HEK293 (cell line): Measurements from ENCODE around the gene PLAAT2.

ENCODE experiments used
- SP2 ChIP-seq: fragments of 450-650 bp; formaldehyde crosslinking; IDR thresholded peaks from 2 replicates; pipeline ENCODE4 v1.5.1; 2016; ENCODE audit warnings: missing biosample characterization, missing genetic modification characterization
- TCF7L2 ChIP-seq: IDR thresholded peaks from 2 replicates; pipeline ENCODE4 v1.6.1; 2011; ENCODE audit warnings: low read depth, mild to moderate bottlenecking, inconsistent platforms, low read length, moderate library complexity, borderline replicate concordance
- ZBTB26 ChIP-seq: fragments of 450-650 bp; formaldehyde crosslinking; optimal IDR thresholded peaks from 2 replicates; pipeline ENCODE3; 2016; ENCODE audit warnings: missing biosample characterization, mild to moderate bottlenecking, missing genetic modification characterization
- ZNF174 ChIP-seq: fragments of 450-650 bp; formaldehyde crosslinking; IDR thresholded peaks from 2 replicates; pipeline ENCODE4 v1.5.0; 2017; ENCODE audit warnings: missing biosample characterization, mild to moderate bottlenecking, missing genetic modification characterization
- TF ChIP-seq, protein P1 (sequence below): fragments of 450-650 bp; formaldehyde crosslinking; IDR thresholded peaks from 2 replicates; pipeline ENCODE4 v1.5.1; 2016; ENCODE audit warnings: missing biosample characterization, missing genetic modification characterization

GRCh38 chr11:63504054-63504453, 59.1 kb downstream of the PLAAT2 start:
- TF ChIP-seq, protein P1, sequence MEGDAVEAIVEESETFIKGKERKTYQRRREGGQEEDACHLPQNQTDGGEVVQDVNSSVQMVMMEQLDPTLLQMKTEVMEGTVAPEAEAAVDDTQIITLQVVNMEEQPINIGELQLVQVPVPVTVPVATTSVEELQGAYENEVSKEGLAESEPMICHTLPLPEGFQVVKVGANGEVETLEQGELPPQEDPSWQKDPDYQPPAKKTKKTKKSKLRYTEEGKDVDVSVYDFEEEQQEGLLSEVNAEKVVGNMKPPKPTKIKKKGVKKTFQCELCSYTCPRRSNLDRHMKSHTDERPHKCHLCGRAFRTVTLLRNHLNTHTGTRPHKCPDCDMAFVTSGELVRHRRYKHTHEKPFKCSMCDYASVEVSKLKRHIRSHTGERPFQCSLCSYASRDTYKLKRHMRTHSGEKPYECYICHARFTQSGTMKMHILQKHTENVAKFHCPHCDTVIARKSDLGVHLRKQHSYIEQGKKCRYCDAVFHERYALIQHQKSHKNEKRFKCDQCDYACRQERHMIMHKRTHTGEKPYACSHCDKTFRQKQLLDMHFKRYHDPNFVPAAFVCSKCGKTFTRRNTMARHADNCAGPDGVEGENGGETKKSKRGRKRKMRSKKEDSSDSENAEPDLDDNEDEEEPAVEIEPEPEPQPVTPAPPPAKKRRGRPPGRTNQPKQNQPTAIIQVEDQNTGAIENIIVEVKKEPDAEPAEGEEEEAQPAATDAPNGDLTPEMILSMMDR (tag by site-specific recombination) = no peak
- no peak for TF ChIP-seq ZNF174 (tag by site-specific recombination)
- TF ChIP-seq SP2 (tag by site-specific recombination) = no peak
- no peak for TF ChIP-seq ZBTB26 (tag by site-specific recombination)
- TF ChIP-seq TCF7L2 = no peak
